Stimulated activated CD8-positive, alpha-beta memory T cell treated with anti-CD3 and anti-CD28 coated beads, Interleukin-12 subunit alpha, Interleukin-12 subunit beta, amount 100 ng/mL, for 1 hour (primary cell): ENCODE results near the gene MUC5AC.
A peak's percentile ranks its signal among the peaks of the same experiment; 100 is the strongest.

Source experiments
- DNase-seq: peaks from one replicate; pipeline ENCODE4 v3.0.0-alpha.2; 2020; ENCODE audit warnings: low read depth

The MUC5AC gene

GRCh38 chr11:1197431-1197885 is 39.7 kb downstream of the MUC5AC start:
- no peak for DNase-seq

GRCh38 chr11:1197886-1198560 is 40.3 kb downstream of the MUC5AC start:
- no peak for DNase-seq

DNA sequence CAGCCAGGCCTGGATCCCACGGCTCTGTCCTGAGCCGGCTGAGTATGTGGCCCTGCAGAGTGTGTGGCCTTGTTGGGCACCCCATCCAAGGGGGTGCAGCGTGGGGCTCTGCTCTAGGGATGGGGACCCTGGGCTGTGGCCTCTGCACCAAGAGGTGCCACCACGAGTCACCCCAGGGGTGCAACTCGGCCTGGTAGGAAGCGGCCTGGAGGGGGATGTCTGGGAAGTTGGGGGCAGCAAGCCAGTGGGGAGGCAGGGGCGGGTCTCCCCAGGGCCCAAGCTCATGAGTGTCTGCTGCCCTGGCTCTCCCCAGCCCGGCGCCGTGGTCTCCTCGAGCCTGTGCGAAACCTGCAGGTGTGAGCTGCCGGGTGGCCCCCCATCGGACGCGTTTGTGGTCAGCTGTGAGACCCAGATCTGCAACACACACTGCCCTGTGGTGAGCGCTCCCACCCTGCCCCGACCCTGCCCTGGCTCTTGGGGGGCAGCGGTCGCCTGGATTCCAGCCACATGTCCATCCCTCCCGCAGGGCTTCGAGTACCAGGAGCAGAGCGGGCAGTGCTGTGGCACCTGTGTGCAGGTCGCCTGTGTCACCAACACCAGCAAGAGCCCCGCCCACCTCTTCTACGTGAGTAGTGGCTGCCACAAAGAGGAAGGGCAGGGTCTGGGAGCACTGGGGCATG is 40.9 kb downstream of the MUC5AC start:
- DNase-seq, result no peak

DNA sequence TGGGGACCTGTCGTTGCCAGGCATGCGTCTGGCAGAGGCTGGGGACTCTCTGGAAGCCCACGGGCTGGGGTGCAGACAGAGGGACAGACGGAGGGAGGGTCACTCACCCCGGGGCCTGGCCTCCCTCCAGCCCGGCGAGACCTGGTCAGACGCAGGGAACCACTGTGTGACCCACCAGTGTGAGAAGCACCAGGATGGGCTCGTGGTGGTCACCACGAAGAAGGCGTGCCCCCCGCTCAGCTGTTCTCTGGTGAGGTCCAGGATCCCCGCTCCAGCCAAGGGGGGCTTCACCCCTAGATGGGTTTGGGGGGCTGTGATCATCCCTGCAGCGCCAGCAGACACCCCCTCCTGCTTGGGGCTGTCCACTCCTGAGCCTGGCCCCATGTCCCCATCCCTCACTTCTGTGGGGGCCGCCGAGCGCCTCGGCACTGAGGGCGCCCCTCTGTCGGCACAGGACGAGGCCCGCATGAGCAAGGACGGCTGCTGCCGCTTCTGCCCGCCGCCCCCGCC is 41.5 kb downstream of the MUC5AC start:
- no peak for DNase-seq

GRCh38 chr11:1199751-1200610 is 42.2 kb downstream of the MUC5AC start:
- no peak for DNase-seq

DNA sequence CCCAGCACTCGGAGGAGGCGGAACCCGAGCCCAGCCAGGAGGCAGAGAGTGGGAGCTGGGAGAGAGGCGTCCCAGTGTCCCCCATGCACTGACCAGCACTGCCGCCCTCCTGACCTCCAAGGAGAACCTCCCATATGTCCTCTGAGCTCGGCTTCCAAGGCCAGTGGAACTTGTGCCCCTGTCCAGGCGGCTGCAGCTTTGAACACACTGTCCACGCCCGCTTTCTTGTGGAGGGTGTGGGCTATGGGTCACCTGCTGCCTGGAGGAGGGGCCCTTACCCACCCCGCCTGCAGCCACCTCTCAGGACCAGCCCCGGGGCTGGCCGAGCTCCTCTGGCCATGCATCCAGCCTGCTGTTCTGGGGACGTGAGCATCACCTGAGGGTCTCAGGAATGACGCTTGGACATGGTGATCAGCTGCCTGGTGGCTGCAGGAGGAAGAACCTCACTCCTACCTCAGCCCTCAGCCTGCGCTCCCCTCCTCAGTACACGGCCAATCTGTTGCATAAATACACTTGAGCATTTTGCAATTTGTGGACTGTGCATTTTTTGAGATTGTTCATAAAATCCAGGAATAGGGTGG is 42.9 kb downstream of the MUC5AC start:
- DNase-seq, result no peak

GRCh38 chr11:1201395-1202153 is 43.8 kb downstream of the MUC5AC start:
- no peak for DNase-seq

DNA sequence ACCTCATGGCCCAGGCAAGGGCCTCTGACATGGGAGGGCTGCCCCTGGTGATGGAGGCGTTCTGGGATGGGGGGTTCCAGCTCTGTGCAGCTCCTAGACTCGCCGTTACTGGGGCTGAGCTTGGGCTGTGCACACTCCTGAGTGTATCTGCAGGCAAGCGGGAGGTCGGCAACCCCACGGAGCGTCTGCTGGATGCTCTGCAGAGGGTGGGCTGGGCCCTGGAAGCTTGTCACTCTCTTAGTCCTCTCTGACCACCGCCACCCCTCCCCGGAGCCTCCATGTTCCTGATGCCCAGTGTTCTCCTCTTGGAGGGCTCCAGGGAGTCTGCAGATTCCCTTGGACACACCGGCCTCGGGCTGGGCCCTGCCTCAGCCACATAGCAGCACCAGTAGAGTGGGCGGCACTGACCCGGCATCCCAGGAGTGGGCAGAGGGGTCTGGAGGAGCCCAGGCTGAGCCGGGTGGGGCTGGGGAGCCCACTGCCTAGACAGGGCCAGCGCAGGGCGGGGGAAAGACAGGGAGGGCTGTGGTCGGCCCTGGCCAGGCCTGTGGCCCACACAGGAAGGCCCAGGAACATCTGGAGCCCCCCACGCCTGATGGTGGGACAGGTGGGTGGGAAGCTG is 44.5 kb downstream of the MUC5AC start:
- no peak for DNase-seq

DNA sequence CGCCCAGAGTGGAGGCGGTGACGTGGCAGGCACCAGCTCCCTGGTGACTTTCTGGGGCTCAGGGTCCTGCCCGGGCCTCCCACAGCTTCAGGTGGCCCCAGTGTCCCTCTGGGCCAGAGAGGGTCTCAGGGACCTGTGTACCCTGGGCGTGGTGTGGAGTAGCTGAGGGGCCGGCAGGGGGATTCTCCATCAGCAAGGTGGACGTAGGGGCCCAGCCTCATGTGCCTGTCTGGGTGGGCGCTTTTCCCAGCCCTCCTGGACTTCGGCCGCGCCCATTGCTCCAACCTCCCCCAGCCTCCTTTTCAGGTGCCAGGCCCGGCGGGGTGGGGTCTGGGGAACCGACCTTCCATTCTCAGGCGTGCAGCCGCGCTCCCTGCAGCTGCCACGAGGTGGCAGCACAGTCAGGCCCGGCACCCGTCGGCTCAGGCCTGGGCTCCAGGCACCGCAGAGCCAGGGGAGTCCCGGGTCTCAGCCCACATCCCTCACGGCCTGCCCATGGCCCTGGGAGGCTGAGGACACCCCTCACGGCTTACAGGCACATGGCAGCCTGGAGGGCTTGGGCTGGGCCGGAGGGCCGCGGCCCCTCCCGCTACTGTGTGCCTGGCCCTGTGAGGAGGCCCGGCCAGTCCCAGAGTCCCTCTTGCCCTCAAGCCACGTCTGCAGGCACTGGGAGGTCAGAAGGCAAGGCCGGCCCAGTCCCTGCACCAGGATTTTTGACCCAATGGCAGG is 45.2 kb downstream of the MUC5AC start:
- DNase-seq, result peak; percentile 36

DNA sequence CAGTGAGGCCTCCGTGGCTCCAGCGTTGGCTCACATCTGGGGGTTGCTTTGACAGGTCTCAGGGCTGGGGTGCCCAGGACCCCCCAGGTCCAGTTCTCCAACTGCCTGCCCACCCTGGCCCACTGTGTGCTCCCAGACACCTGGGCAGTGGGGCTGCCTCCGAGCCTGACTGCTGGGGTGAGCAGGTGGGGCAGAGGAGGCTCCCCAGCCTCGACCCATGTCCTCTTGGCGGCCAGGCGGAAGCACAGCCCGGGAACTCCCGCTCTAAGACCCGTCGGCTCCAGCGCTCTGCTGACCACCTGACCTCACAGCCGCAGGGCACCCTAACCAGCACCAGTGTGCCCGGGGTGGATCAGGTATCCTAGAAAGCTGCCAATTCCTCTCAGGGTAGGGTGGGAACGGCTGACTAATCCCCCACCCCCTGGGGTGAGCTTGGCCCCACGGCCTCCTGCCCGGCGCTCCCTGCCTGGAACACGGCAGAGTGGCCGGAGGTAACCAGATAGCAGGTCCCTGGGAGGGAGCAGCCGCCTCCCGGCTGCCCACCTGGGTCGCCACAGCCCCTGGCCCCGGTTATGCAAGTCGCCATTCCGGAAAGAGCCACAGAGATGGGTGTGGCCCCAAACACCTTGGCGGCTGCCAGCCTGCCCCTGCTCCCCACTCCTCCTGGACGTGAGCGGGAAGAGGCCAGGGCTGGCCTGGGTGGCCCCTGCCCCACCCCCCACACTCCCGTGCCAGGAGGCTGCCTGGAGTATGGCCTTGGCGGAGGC is 45.9 kb downstream of the MUC5AC start:
- no peak for DNase-seq

DNA sequence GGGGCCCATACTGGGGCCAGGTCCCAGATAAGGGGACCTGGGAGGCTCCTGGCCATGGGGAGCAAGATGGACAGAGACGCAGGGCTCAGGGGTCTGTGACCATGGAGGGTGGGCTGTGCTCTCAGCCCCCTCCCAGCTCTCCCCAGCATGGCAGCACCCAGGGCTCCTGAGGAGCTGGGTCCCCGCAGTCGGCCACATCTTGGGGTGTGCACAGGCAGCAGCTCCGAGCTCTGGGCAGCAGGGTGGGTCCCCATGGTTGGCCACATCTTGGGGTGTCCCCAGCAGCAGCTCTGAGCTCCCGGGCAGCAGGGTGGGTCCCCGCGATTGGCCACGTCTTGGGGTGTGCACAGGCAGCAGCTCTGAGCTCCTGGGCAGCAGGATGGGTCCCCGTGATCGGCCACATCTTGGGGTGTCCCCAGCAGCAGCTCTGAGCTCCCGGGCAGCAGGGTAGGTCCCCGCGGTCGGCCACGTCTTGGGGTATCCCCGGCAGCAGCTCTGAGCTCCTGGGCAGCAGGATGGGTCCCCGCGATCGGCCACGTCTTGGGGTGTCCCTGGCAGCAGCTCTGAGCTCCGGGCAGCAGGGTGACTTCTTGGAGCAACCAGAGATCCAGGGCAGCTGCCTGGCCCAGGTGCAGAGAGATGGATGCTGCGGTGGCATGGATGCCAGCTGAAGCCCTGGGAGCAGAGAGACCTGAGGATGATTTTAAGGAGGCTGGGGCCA is 46.8 kb downstream of the MUC5AC start:
- no peak for DNase-seq

DNA sequence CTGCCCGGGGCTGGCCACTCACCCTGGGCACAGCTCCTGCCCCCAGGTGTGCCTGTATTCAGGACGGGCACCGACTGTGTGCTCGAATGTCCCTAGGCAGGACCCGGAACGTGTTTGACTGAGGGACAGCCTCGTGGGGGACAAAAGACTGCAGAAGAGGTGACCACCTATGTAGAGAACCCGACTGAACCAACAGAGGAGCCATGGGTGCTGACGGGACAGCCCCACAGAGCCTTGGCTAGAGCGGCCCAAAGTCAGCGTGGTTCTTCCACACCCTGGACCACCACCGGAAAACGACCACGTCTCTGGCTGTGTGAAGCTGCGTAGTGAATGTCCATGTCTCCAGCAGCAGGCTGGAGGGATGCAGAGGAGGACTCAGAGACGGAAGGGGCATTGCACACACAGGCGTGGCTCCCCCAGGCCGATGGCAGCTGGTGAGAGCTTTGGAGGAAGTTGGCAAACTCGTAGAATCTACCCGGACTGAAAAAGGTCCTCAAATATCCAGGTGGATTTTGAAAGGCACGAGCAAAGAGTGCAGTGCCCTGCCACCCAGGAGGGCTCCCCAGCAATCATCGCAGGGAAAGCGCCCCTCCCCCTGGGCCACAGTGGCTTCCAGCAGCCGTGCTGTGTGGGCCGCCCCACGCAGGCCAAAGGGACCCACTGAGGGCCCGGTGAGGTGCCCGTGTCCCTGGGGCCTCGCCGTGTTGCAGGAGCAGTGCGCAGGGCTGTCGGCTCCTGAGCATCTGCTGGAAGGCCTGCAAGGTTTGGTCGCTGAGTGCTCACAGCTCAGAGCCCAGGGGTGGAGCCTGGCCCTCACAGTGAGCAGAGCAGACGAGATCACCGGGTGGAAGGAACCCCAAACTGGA is 47.6 kb downstream of the MUC5AC start:
- DNase-seq, result no peak

DNA sequence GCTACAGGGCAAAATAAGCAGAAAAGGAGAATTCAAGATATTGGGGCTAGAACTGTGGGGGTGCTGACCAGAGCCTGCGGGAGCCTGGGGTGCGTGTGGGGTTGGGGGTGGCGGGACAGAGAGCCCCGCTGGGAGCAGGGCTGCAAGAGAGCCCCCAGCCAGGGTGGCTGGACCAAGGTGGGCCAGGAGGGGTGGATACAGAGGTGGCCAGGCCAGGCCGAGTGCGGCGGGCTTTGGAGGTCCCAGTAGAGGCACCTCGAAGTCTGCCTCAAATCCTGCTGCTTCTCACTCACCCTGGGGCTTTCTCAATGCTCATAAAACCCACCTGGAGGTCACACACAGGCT is 48.2 kb downstream of the MUC5AC start:
- DNase-seq, result no peak

DNA sequence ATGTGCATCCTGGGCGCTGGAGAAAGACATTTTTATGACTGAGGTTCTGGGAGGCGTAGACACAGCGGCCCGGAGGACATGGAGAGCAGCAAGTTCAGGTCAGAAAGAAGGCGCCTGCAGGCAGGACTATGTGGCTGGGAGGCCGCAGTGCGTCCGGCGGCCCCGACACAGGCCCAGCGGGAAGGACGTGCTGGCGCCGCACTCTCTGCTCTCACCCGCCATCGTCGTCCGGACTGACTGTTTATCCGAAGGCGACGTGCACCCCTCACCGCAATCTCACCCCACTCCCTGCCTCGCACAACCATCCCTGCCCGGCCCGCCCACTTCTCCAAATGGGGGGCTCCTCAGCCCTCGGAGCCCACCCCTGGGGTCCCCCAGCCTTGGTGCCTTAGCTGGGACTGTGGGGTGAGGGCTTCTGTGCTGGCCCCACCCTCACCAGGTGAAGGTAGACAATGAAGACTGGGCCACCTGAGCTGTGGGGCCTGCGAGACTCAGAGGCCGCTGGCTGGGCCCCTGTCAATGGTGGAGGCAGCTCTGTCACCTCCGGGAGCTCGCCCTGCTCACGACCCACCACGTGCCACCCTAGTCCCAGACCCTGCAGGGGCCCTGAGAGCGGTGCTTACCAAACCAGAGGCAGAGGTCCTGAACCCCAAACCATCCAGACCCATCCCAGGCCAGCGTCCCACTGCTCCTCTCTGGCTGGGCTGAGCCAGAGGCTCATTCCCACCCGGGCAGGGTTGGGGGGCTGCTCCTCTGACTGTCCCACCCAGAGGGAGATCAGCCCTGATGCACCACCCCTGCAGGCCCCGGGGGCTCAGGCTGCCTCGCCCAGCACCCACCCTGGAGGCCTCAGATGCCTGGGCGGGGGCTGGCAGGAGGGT is 48.9 kb downstream of the MUC5AC start:
- no peak for DNase-seq

- no peak for DNase-seq
These were observed 49.8 kb downstream of the MUC5AC start for GRCh38 chr11:1207401-1208143.

DNA sequence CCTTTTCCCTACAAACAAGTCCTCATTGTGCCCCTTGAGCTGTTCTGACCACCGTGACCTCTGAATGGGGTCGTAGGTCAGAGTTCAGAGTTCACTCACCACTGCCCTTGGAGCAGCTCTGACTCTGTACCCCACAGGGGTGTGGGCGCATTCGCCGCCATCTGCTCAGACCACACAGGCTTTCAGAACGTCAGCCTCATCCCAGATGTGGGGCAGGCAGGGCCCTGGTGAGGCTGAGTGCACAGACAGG is 50.3 kb downstream of the MUC5AC start:
- no peak for DNase-seq
